SK-N-MC (cell line): ENCODE measurements around the gene WDR88.
"Not testable (repeated sequence)": the region's sequence is repeated elsewhere in the genome, so short reads cannot be mapped to it uniquely, and the experiment has no call there.

Experiments used
- DNase-seq: peaks from one replicate; pipeline ENCODE4 v3.0.0-alpha.2; 2011; ENCODE audit warnings: low read depth, low spot score
- H3K27ac ChIP-seq: fragments of 200-600 bp; sonication (generic); 2 replicates; pipeline ENCODE4 v1.5.1; 2016; ENCODE audit warnings: mixed run types
- H3K36me3 ChIP-seq: fragments of 200-600 bp; sonication (generic); 2 replicates; pipeline ENCODE4 v1.6.1; 2017; ENCODE audit warnings: antibody characterized with exemption, low read length, mixed read lengths; ENCODE audit not compliant: insufficient read depth
- H3K4me3 ChIP-seq: fragments of 200-600 bp; sonication (generic); 2 replicates; pipeline ENCODE4 v1.5.1; 2016
- H3K9ac ChIP-seq: fragments of 200-600 bp; sonication (generic); 2 replicates; pipeline ENCODE4 v1.8.0; 2017; ENCODE audit warnings: mixed run types, mixed read lengths; ENCODE audit not compliant: insufficient read length
- H3K9me3 ChIP-seq: fragments of 200-600 bp; sonication (generic); 2 replicates; pipeline ENCODE4 v1.6.1; 2017; ENCODE audit warnings: low read depth, mild to moderate bottlenecking, antibody characterized with exemption, low read length, moderate library complexity, mixed read lengths
- EZH2 ChIP-seq: fragments of 200-600 bp; sonication (generic); IDR thresholded peaks from one replicate; pipeline ENCODE4 v1.6.1; 2017; ENCODE audit warnings: antibody characterized with exemption
- FOXP2 ChIP-seq: optimal IDR thresholded peaks from 2 replicates; pipeline ENCODE3; 2011; ENCODE audit warnings: mild to moderate bottlenecking, moderate library complexity; ENCODE audit not compliant: insufficient read depth; ENCODE audit errors: extremely low read length, control extremely low read depth
- POLR2AphosphoS5 ChIP-seq: IDR thresholded peaks from 2 replicates; pipeline ENCODE4 v1.6.1; 2012; ENCODE audit warnings: mild to moderate bottlenecking, low read depth, low read length, borderline replicate concordance

WDR88 gene

DNA sequence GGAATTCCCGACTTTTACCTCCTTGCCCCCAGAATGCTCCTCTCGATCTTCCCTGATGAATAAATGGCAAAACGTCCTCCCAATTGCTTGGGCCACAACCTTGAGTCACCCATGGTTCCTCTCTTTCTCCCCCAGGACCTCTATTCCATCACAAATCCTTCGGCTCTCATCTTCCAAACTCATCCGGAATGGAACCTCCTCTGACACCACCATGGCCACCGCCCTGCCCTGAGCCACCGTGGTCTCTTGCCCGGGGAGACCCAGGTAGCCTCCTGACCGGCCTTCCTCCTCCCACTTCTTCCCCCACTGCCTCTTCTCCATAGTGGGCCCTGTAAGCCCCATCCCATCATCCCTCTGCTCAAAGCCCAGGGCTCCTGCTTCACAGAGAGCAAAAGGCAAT lies 88.8 kb downstream of the WDR88 start:
- DNase-seq = no peak
- TF ChIP-seq POLR2AphosphoS5 (no peak), EZH2 (no peak), FOXP2 (no peak)
- no peaks in the 10 kb centered on the region for H3K36me3 ChIP-seq

GRCh38 chr19:33221638-33222037 lies 89.7 kb downstream of the WDR88 start:
- Histone ChIP-seq H3K27ac (no peak overlapping the region), H3K9ac (no peak overlapping the region), H3K9me3 (no peaks in the 10 kb centered on the region), H3K4me3 (no peak overlapping the region), H3K36me3 (no peaks in the 10 kb centered on the region)
- DNase-seq = no peak
- TF ChIP-seq FOXP2 (no peak), POLR2AphosphoS5 (no peak), EZH2 (no peak)

More for the DNA sequence above, 88.8 kb downstream of the WDR88 start:
- no peaks in the 10 kb centered on the region for H3K9me3 ChIP-seq
- no peak overlapping the region for H3K9ac ChIP-seq
- no peak overlapping the region for H3K4me3 ChIP-seq
- no peak overlapping the region for H3K27ac ChIP-seq

DNA sequence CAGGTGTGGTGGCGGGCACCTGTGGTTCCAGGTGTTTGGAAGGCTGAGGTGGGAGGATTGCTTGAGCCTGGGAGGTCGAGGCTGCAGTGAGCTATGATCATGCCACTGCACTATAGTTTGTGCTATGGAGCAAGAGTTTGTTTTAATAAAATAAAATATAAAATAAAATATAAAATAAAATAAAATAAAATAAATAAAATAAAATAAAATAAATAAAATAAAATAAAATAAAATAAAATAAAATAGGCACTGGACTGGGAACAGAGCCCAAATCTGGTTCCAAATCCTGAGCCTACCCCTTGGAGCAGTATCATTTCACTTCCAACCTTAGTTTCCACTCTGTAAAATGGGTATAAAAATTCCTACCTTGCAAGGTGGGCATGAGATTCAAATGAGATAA lies 90.3 kb downstream of the WDR88 start:
- DNase-seq, H3K9me3 ChIP-seq, H3K9ac ChIP-seq, H3K27ac ChIP-seq, H3K4me3 ChIP-seq, H3K36me3 ChIP-seq: not testable (repeated sequence)

DNA sequence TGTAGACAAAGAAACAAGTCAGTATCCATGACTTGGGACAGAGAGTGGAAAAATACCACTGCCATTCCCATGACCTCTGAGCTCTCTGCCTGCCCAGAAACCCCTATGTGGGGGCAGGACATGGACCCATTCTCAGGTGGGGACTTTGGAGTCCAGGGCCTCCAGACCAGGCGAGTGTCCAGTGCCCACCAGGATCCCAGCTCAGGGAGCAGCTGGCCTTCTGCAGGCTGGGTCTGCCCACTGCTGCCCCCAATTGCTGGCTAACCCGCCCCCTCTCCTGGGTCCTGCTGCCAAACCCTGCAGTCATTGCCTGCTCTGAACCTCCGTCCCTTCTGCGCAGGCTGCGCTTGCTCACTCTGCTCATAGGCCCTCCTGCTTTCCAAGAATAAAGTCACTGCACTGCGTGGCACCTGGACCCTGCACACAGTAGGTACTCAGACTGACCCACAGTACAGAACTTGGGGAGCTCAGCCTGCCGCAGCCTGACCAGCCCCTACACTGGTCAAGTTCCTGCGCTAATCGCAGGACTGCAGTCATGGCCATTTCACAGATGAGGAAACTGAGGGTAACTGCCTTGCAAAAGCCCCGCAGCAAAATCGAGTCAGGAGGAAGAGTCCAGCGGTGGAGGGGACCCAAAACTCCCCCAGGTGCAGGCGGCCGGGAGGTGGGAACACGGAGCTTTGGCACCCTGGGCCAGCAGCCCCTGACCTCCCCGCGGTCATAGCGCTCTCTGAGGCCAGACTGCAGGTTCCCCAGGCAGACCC lies 93.0 kb downstream of the WDR88 start:
- no peak overlapping the region for H3K9ac ChIP-seq
- no peak for TF ChIP-seq FOXP2
- TF ChIP-seq EZH2 = no peak
- no peak for TF ChIP-seq POLR2AphosphoS5
- H3K36me3 ChIP-seq = no peaks in the 10 kb centered on the region
- peak overlapping the region; percentile 69 for H3K4me3 ChIP-seq
- H3K9me3 ChIP-seq = no peaks in the 10 kb centered on the region; the same call in 1 of the 2 replicates
- no peak overlapping the region for H3K27ac ChIP-seq
- DNase-seq = no peak
